ENCODE measurements around the gene CEP70. TPM values are rescaled to one million over a fixed set of nuclear protein-coding genes. Genes with fewer than 3 reads are reported as not detected.

The CEP70 gene
- total RNA-seq, 1 donor from 2014 or later: 14.5 TPM

DNA sequence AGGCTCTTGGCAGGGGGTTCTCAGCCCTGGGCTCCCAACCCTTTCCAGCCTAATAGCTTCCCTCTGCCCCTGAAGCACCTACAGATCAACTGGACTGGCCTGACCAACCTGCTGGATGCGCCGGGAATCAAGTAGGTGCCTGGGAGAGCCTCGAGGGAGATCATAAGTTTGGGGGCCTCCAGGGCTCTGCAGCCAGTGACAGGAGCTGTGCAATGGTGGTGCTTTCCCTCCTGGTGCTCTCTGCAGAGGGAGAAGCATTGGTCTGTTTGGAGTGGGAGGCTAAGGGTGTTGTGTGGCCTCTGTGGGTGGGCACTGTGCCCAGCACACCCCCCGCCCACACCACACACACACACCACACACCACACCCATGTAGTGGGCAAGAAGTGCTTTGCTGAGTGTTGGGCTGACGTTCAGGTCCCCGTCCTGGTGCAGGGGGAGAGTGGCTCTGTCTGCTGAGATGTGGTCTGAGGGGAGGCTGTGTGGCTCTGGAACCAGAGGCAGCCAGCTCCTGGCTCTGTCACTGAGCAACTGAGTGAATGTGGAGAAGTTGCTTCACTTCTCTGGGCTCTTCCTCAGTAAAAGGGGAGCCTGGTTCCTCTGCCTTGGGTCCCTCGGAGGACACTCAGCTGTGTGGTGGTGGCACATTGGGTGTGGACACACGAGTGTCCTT, 133.4 kb downstream of the CEP70 start:
- H3K4me3 ChIP-seq (ENCODE audit: low read depth, low read length): no peak overlapping the region
- H3K27me3 ChIP-seq (ENCODE audit: control insufficient read depth, insufficient read depth, low read length): no peaks in the 10 kb centered on the region
- no peak for DNase-seq (ENCODE audit: low read depth)
- H3K36me3 ChIP-seq (ENCODE audit: control insufficient read depth, insufficient read depth, low read length): no peaks in the 10 kb centered on the region
- TF ChIP-seq, protein P1, sequence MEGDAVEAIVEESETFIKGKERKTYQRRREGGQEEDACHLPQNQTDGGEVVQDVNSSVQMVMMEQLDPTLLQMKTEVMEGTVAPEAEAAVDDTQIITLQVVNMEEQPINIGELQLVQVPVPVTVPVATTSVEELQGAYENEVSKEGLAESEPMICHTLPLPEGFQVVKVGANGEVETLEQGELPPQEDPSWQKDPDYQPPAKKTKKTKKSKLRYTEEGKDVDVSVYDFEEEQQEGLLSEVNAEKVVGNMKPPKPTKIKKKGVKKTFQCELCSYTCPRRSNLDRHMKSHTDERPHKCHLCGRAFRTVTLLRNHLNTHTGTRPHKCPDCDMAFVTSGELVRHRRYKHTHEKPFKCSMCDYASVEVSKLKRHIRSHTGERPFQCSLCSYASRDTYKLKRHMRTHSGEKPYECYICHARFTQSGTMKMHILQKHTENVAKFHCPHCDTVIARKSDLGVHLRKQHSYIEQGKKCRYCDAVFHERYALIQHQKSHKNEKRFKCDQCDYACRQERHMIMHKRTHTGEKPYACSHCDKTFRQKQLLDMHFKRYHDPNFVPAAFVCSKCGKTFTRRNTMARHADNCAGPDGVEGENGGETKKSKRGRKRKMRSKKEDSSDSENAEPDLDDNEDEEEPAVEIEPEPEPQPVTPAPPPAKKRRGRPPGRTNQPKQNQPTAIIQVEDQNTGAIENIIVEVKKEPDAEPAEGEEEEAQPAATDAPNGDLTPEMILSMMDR (IDR thresholded peaks at IDR 0.05; ENCODE audit: insufficient read depth, low read length, poor library complexity, severe bottlenecking): no peak

DNA sequence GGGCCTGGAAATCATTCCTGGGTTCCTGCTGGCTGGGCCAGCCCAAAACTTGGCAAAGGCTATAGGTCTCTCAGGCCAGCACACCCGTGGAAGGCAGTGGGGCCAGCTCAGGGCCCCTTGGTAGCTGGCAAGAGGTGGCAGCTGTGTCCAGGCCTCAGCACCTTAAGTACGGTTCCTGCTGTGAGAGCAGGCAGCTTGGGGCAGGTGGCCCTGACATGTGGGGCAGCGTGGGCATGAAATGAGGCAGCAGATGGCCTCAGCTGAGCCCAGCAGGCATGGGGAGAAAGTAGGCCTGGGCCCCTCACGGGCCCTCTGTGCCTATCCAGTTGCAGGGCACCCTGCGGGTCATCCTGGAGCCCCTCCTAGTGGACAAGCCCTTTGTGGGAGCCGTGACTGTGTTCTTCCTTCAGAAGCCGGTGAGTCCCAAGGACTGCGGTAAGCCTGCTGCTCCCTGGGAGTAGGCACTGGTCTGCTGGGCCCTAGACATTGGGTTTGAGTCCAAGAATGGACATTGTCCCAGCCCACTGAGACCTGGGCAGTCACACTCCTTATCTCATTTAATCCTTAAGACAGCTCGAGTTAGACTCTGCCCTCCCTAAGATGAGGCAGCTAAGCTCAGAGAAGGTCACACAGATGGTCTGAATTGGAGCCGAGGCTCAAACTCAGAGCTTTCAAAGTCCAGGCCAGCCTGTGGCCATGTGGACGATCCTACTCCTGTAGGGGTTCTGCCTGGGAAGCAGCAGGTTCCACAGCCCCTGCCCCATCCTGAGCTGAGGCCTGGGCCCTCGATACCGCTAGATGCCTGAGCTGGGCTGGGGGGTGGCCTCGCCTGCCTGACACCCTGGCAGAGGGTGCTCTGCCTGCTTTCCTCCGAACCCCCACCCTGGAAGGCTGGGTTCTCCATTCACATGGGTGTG, 134.2 kb downstream of the CEP70 start:
- Histone ChIP-seq H3K27me3 (ENCODE audit: control insufficient read depth, insufficient read depth, low read length) (no peaks in the 10 kb centered on the region), H3K4me3 (ENCODE audit: low read depth, low read length) (no peak overlapping the region), H3K36me3 (ENCODE audit: control insufficient read depth, insufficient read depth, low read length) (no peaks in the 10 kb centered on the region)
- no peak for DNase-seq (ENCODE audit: low read depth)
- TF ChIP-seq, protein P1 (IDR thresholded peaks at IDR 0.05; ENCODE audit: insufficient read depth, low read length, poor library complexity, severe bottlenecking): no peak

DNA sequence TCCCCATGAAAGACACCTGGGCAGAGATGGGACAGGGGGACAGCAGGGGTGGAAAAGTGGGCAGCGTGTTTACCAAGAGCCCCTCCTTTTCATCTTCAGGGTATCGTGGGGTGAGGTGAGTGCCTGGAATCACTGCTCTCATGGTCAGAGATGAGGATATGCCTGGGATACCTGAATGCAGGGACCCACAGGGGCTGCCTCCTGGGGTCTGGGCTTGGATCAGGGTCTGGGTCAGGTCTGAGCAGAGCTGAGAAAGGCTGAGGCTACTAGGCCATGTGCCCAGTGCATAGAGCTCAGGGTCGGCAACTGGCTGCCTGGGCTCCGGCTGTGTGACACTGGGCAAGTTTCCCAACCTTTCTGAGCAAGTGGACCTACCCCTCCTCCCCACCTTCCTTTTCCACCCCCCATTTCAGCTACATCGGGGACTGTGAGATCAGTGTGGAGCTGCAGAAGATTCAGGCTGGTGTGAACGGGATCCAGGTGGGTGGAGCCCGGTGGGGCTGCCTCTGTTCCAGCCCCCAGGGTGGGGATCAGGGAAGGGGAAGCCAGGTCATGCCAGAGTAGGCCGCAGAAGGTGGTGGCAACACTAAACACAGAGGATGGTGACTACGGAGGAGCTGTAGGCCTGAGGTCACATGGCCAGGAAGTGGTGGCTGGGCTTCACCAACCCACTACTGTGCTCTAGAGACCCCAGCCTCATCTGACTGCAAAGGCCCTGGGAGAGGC, 135.1 kb downstream of the CEP70 start:
- no peaks in the 10 kb centered on the region for H3K27me3 ChIP-seq (ENCODE audit: control insufficient read depth, insufficient read depth, low read length)
- no peak overlapping the region for H3K4me3 ChIP-seq (ENCODE audit: low read depth, low read length)
- DNase-seq (ENCODE audit: low read depth): no peak
- TF ChIP-seq, protein P1 (IDR thresholded peaks at IDR 0.05; ENCODE audit: insufficient read depth, low read length, poor library complexity, severe bottlenecking): no peak
- H3K36me3 ChIP-seq (ENCODE audit: control insufficient read depth, insufficient read depth, low read length): no peaks in the 10 kb centered on the region

DNA sequence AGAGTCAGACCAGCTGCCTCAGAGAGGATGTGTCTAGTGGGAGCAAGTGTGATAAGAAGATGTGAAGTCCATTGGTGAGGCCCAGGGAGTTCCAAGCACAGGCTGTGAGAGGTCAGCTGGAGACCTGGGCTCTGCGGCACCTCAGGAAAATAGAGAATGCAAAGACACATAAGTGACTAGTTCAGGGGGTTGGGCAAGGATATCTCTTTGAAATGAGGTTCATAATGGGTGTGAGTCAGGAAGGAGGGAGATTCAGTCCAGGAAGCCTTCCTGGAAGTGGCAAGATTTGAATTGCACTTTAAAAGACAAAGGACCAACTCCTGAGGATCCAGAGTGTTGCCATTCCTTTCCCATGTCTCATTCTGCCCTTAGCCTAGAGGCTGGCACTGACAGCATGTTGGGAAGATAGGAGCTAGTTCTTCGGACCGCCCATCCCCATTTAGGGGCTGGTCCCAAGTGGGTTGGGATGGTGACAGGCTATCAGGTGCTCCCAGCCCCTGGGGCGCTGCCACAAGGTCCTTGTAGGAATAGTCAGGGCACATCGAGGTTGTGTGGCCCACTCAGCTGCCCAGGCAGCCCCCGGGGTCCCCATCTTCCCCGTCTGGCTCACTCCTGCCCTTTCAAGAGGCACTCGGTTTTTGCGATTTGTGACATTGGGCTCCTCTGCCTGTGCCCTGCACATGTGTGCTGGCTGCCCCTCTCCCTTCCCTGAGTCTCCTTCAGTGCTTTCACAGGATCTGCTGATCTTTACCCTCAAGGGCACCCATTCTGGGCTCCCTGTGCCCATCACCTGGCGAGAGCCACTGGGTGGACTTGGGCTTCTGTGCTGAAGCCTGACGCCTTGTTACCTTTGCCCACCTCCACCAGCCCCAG, 136.0 kb downstream of the CEP70 start:
- DNase-seq (ENCODE audit: low read depth): no peak
- H3K4me3 ChIP-seq (ENCODE audit: low read depth, low read length): no peak overlapping the region

More for the DNA sequence above, 136.0 kb downstream of the CEP70 start:
- TF ChIP-seq, protein P1 (IDR thresholded peaks at IDR 0.05; ENCODE audit: insufficient read depth, low read length, poor library complexity, severe bottlenecking): no peak
- Histone ChIP-seq H3K27me3 (ENCODE audit: control insufficient read depth, insufficient read depth, low read length) (no peaks in the 10 kb centered on the region), H3K36me3 (ENCODE audit: control insufficient read depth, insufficient read depth, low read length) (no peaks in the 10 kb centered on the region)

Measured in kidney epithelial cell (primary cell).